GM21360 (cell line): Measurements from ENCODE around the gene CTNND2.

Experiments
- ATAC-seq: cut with Tn5 transposase; IDR thresholded peaks from one replicate; pipeline ENCODE4 v1.9.1; 2021; ENCODE audit warnings: mild to moderate bottlenecking, moderate library complexity; ENCODE audit not compliant: unreplicated experiment

The CTNND2 gene

GRCh38 chr5:11224436-11225187, 679.6 kb downstream of the CTNND2 start:
- no peak for ATAC-seq

GRCh38 chr5:11222169-11222568, 682.1 kb downstream of the CTNND2 start:
- no peak for ATAC-seq

- no peak for ATAC-seq
Observed at GRCh38 chr5:11214864-11215644, 689.2 kb downstream of the CTNND2 start.

DNA sequence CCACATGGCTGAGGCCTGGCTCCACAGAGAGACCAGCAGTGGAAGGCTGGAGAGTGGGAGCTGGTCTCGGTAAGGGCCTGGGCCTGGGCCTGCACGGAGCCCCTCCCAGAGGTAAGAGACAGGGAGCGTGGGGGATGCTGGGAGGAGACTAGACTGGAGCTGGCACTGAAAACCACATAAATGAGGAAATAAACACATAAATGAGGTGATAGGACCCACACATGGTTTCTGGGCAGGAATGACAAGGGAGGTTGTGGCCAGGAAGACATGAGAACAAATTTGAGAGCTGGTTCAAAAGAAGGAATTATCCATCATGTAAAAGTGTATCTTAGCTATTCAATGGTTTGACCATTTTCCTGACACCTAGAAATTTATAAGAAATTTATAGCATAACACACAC, 691.5 kb downstream of the CTNND2 start:
- no peak for ATAC-seq

DNA sequence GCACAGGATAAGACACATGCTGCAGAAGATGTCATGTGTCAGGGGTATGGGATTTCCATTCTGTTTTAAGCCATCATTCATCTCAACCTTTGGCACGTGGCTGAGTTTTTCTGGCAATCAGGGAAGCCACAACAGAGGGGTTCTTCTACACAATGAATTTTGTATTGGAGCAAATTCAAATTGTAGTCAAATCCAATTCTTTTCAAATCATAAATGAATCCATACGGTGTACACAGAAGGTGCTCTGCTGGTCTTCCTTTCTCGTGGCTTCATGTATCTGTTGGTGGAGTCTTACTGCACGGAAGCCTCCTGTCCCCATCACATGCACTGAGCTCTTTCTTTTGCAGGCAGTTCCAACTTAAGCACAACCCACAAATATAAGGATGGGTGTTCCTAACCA, 706.5 kb downstream of the CTNND2 start:
- ATAC-seq = no peak

DNA sequence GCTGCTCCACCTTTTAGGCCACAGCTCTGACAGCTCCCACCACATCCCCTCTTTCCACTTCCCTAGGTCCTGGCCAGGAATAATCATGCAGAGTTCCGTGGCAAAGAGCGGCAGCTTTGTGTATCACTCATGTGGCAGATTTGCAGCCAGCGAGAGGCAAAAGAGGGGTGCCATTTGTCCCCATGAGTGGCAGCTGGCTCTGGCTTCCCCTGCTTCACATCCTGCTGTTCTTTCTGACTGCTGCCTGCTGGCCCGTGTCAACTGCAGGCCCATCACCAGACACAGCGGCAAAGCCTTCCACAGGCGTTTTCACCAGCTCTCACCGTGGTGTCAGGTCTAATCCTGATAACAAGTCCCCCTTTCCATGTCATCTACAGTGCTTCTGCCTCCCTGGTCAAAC, 712.6 kb downstream of the CTNND2 start:
- no peak for ATAC-seq

DNA sequence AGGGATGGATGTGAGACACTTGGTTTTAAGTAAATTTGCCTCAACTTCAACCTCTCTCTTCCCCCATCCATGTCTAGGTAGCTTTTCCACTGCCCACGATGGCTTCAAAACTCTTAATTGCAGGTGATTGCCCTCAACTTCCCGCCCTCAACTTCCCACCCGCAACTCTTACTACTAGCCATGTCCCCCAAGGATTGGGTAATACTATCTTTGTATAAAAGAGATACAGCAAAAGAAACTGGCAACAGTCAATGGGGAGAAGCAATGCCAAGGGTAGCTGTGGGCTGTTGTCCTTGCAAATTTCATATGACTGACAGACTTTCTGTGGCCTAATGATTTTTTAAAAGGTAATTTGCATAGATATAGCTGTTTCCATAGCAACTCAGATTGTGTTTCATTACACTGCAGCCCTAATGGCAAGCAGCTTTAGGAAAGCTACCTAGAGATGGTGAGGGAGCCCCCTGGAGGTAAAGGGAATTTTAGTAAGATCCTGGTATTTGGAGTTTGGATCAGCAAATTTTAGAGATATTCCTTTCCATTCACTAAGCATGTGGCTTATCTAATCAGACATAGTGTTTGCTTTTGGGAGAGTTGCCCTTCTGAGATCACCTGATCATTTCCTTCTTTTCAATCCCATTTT, 721.7 kb downstream of the CTNND2 start:
- ATAC-seq = peak; percentile 53

GRCh38 chr5:11181940-11182339, 722.3 kb downstream of the CTNND2 start:
- no peak for ATAC-seq

- ATAC-seq = no peak
Observed at GRCh38 chr5:11180890-11181289, 723.4 kb downstream of the CTNND2 start.

GRCh38 chr5:11177999-11178711, 726.1 kb downstream of the CTNND2 start:
- ATAC-seq = no peak

DNA sequence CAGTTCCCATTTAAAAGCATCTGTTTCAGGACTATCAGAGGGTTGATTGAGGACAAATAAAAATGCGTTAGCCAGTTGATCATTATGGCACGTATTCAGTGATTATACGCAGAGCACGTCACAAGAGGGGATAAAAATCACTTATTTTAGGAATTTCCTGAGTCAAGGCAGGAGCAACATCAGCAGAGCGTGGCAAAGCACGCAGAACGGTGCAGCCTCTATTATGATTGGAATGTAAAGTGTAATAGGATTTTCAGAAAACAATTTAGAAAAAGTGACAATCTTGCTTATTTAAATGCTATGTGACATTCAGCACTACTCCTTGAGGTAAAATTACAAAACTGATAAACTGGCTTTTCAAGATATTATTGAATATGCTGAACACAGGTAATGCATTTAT, 729.7 kb downstream of the CTNND2 start:
- ATAC-seq = no peak

- no peak for ATAC-seq
Observed at GRCh38 chr5:11172484-11172883, 731.8 kb downstream of the CTNND2 start.

DNA sequence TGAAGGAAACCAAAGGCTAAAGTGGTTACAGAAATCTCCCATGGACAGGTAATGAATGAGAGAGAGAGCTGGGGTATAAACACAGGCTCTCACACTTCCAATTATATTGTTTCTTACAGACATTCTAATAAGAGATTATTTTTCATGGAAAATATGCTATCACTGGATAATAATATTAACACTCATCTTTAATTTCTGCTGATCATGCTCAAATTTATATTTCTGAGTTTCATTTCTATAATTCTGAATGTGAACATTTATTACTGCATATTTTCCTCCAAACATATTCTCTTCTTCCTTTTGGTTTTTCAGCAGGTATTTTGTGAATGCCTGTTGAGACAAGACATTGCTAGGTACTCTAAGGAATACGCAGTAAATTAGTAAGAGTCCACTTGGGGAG, 733.0 kb downstream of the CTNND2 start:
- no peak for ATAC-seq

GRCh38 chr5:11166923-11167322, 737.3 kb downstream of the CTNND2 start:
- ATAC-seq = no peak

DNA sequence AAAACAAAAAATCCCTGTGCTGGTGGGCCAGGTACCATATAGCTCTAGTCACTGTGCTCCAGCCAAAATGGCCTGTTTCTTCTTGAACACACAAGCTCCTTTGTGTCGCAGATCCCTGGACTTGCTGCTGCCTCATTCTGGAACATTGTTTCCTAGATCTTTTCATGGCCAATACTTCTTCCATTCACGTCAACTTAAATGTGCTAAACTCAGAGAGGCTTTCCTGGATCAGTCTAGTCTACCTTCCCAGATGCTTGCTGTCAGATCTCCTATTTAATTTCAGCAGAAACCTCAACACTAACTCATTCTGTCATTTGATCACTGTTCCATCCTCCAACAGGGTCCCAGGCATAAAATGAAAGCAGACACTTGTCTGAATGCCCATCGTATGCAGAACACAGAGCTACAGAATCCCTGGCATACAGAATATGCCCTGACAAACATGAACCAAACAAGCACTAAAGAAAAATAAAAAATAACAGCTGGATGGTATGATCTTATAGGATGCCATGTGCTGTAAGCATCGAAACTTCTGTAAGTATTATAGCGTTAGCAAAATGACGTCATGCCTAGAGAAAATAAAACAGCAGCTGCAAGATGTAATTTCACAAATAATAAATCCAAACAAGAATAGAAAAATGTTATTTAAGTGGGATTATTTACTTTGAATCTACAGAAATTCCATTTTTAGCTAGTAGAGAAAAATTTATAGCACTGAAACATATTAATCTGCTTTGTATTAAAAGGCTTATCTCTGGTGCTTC, 739.5 kb downstream of the CTNND2 start:
- ATAC-seq = no peak

- no peak for ATAC-seq
Observed at GRCh38 chr5:11157132-11157531, 747.1 kb downstream of the CTNND2 start.

GRCh38 chr5:11153670-11154382, 750.4 kb downstream of the CTNND2 start:
- ATAC-seq = no peak

GRCh38 chr5:11152368-11152767, 751.9 kb downstream of the CTNND2 start:
- ATAC-seq = no peak

- no peak for ATAC-seq
Observed at GRCh38 chr5:11150976-11151375, 753.3 kb downstream of the CTNND2 start.
